ENCODE data around the gene SLC35B2.

Gene SLC35B2

GRCh38 chr6:44219815-44220784 is 37.2 kb downstream of the SLC35B2 start:
- DNase-seq: no peak

GRCh38 chr6:44219053-44219814 is 38.1 kb downstream of the SLC35B2 start:
- DNase-seq: peak; percentile 87

- DNase-seq: no peak
Observed at GRCh38 chr6:44217332-44218143, 39.8 kb downstream of the SLC35B2 start.

GRCh38 chr6:44216677-44217331 is 40.5 kb downstream of the SLC35B2 start, which contains the start of gene MYMX:
Gene MYMX (plus strand): TSS chr6:44216926. CDS start chr6:44217472, 546 bp downstream.
- DNase-seq: no peak

GRCh38 chr6:44214307-44214706 is 43.0 kb downstream of the SLC35B2 start:
- DNase-seq: no peak

GRCh38 chr6:44211284-44211683 is 46.0 kb downstream of the SLC35B2 start:
- peak; percentile 33 for DNase-seq

- DNase-seq: no peak
Observed at GRCh38 chr6:44207966-44208365, 49.4 kb downstream of the SLC35B2 start.
